GM18498 (cell line): Measurements from ENCODE around the gene AKT1S1.
"Not testable (repeated sequence)": the region's sequence is repeated elsewhere in the genome, so short reads cannot be mapped to it uniquely, and the experiment has no call there.

Source experiments
- ATAC-seq: cut with Tn5 transposase; IDR thresholded peaks from one replicate; pipeline ENCODE4 v1.9.1; 2021; ENCODE audit warnings: mild to moderate bottlenecking, moderate library complexity; ENCODE audit not compliant: unreplicated experiment

Gene AKT1S1

DNA sequence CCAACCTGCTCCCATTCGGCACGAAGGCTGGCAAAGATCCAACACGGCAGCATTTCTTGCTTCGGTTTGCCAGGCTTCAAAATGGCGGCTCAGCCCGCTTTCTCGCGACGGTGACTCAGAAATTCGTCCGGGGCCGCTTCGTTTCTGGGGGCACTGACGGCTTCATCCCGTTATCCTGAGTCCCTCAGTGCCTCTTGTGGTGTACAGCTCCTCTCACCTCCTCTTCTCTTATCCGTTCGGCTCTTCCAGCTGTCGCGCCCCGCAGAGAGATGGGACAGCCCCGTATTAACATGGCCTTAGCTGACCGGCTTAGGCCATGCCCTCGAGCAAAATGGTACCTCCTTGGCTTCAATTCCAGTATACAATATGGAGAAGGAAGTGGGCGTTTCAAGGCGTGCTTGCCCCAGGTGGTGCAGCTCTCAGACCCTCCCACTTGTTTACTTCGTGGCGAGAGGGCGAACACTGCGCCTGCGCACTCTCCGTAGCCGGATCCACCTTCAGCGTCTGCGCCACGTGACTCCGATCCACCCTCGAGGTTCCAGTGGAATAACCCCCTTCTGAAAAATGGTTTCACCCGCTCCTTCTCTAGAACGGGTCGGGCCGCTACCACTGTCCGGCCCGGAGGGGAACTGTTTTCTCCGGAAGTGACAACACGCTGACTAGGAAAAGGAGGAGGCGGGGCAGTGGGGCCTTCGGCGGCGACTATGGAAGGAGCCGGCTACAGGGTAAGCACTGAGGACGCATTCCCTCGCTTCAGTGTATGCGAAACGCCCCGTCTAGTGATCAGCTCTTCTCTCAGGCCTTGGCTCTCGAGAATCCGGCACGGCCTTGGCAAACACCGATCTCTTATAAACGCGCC, at the start of gene AKT1S1, which contains the start of gene TBC1D17:
AKT1S1 (minus strand) TSS at position 336 of the 859 bp plus-strand sequence. CDS start 4,060 bp downstream, outside the sequence.
TBC1D17 (plus strand) TSS at position 683 of the 859 bp plus-strand sequence; CDS start at position 705, 22 bp downstream.
- ATAC-seq = peak; percentile 54

DNA sequence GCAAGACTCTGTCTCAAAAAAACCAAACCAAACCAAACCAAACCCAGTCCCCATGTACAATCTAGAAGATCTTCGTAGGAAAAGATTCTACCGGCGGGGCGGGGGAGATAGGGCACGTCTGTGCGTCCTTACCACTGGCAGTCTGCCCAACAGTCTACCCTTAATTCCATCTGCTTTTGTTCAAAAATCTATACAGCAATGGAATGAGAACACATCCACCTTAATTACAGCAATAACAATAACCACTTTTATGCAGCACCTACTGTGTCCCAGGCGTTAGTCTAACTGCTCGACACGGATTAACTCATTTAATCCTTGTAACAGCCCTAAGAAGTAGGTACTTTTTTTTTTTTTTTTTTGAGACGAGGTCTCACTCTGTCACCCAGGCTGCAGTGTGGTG, 49.4 kb upstream of the AKT1S1 start:
- no peak for ATAC-seq

DNA sequence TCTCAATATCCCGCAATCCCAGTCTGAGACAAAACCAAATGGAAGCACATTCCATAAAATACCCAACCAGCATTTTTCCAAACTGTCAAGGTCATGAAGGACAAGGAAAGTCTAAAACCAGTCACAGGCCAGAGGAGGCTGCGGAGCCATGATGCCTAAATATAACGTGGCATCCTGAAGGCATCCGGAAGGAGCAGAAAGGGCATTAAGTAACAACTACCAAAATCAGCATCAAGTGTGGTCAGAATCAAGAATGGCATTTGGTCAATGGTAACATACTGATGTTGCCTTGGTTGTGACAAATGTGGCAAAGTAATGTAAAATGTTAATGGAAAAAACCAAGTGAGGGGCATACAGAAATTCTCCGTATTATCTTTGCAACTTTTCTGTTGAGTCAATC, 48.3 kb upstream of the AKT1S1 start:
- ATAC-seq = no peak

GRCh38 chr19:49924881-49925210, 47.7 kb upstream of the AKT1S1 start:
- not testable (repeated sequence) for ATAC-seq

GRCh38 chr19:49924004-49924880, 47.1 kb upstream of the AKT1S1 start:
- no peak for ATAC-seq

GRCh38 chr19:49923055-49924003, 46.2 kb upstream of the AKT1S1 start:
- ATAC-seq = no peak

GRCh38 chr19:49921871-49922795, 45.0 kb upstream of the AKT1S1 start:
- ATAC-seq = no peak

- no peak for ATAC-seq
These were observed 43.6 kb upstream of the AKT1S1 start for GRCh38 chr19:49920624-49921363.

DNA sequence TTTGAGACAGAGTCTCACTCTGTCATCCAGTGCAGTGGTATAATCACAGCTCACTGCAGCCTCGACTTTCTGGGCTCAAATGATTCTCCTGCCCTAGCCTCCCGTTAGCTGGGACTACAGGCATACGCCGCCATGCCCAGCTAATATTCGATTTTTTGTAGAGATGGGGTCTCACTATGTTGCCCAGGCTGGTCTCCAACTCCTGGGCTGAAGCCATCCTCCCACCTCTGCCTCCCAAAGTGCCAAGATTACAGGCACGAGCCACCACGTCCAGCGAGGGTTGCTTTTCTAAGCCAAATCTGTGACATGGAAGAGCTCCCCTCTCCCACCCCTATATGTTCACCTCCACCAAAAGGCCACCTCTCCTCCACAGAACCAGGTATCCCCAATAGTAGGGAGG, 40.9 kb upstream of the AKT1S1 start:
- no peak for ATAC-seq

- ATAC-seq = no peak
These were observed 39.9 kb upstream of the AKT1S1 start for GRCh38 chr19:49916839-49917733.

- ATAC-seq = no peak
These were observed 38.1 kb upstream of the AKT1S1 start for GRCh38 chr19:49915271-49915670.

- ATAC-seq = no peak
These were observed 36.6 kb upstream of the AKT1S1 start for GRCh38 chr19:49913720-49914119.

GRCh38 chr19:49912965-49913685, 36.0 kb upstream of the AKT1S1 start:
- no peak for ATAC-seq

DNA sequence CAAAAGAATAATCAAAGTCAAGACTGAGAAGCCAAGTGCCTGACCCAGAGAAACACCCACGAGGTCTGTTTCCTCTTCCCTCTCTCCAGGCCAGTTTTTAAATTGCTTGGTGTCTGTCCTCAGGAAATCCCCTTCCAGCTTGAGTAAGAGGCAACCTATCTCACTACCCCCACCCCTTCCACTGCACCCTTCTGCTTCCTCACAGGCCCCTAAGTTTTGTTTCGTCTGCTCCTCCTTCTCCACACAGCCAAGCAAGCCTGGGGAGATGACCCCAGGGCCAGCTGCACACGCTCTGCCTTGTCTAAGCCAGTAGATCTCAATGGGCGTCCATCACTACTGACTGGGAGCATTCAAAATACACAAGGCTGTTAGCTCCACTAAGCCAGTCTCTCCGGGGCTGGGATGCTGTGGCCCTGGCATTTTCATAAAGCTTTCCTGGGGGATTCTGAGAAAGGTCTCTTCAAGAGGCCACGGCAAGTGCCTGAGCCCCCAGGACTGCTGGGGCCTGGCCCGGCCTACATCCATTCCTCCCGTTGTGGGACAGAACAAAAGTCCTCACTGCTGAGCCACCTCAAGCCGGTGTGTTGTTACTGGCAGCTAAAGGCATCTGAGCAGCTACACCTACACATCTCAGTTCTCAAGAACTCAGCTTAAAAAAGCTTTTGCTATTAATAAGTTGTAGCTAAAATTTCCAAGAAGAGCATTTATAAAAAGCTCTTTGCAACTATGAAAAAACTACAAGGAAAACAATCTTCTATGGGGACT, 34.4 kb upstream of the AKT1S1 start:
- no peak for ATAC-seq

DNA sequence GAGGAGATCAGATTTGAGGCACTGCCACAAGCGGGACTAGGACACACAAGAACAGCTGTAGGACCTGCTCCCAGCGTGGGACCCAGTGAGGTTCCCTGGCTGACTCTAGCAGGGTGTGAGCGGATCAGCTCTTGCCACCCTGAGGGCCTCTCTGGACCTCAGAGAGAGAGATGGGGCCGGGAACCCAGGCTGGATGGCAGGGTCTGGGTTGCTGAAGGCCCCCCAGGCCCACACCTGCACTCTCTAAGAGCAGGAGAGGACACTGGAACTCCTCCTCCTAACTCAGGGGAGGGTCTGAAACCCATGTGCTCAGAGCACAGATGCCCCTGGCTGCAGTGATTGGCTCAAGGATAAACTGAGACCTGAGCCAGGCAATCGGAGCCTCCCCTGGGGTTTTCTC, 33.0 kb upstream of the AKT1S1 start:
- ATAC-seq = no peak
